ENCODE data around the gene LIMCH1.

LIMCH1 gene

DNA sequence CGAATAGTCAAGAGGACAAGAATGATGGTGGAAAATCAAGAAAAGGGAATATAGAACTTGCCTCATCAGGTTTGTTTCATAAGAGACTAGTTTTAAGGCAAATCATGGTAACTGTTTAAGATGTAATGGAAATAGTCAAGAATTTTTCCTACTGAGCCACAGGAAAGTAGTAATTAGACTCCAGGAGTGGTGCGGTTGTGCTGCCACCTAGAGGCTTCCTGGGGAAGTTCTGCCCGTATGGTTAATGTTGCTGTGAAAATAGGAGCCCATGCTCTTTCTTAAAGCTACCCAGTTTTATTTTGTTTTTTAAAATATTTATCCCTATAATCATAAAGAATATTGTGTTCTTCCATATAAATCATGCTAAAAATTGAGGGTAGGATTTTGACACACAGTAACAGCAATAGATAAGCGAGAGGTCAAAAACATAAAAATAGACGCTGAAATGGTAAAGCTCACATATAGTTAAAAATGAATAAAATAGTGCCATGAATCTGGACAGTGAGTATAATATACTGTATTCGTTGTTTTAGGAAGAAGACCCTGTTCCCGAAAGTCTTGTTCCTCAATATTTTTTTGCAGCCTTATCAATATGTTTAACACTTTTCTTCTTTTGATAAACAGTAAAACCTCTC lies 123.6 kb downstream of the LIMCH1 start:
- TF ChIP-seq POLR2AphosphoS5 (IDR thresholded peaks at IDR 0.05; ENCODE audit: borderline replicate concordance, low read depth, low read length) (no peak), FOXP2 (optimal IDR thresholded peaks at IDR 0.05; ENCODE audit: control extremely low read depth, extremely low read length, insufficient read depth) (no peak), EZH2 (IDR thresholded peaks at IDR 0.05) (no peak)
- no peak overlapping the region for H3K4me3 ChIP-seq
- H3K9ac ChIP-seq (ENCODE audit: insufficient read length) = peak overlapping the region; percentile 30
- peak; percentile 58 for DNase-seq (ENCODE audit: low read depth, low spot score)
- H3K36me3 ChIP-seq (ENCODE audit: insufficient read depth, low read length) = no peaks in the 10 kb centered on the region
- H3K27ac ChIP-seq = peak overlapping the region; percentile 27; the same call in 1 of the 2 replicates
- H3K9me3 ChIP-seq (ENCODE audit: low read depth, low read length) = no peaks in the 10 kb centered on the region

DNA sequence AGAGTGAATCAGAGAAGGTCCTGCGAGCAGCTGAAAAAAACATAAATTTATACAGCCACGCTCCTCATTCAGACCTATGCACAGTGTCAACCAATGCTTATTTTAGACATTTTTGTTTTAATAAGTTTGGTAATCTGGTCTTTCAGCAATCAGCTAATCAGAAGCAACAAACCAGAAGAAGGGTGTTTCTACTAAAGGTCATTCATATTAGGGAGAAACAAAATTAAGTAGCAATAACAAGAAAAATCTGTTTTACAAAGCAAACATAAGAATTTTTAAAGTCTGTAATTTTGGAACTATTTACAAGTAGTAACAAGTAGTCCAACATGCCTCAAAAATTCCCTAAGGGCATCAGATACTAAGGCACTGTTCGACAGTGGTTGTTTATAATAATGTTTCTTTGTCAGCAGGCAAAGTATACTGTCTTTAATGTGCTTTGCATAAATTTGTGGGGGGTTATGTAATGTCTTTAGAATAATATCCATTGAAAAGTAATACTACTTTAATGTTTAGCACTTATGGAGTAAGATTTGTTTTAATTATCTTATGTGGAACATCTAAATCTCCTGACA lies 127.8 kb downstream of the LIMCH1 start:
- Histone ChIP-seq H3K9ac (ENCODE audit: insufficient read length) (peak overlapping the region; percentile 33), H3K27ac (peak overlapping the region; percentile 53), H3K36me3 (ENCODE audit: insufficient read depth, low read length) (no peaks in the 10 kb centered on the region), H3K9me3 (ENCODE audit: low read depth, low read length) (no peaks in the 10 kb centered on the region), H3K4me3 (peak overlapping the region; percentile 16)
- TF ChIP-seq FOXP2 (optimal IDR thresholded peaks at IDR 0.05; ENCODE audit: control extremely low read depth, extremely low read length, insufficient read depth) (peak; percentile 71), POLR2AphosphoS5 (IDR thresholded peaks at IDR 0.05; ENCODE audit: borderline replicate concordance, low read depth, low read length) (no peak)
- no peak for DNase-seq (ENCODE audit: low read depth, low spot score)

DNA sequence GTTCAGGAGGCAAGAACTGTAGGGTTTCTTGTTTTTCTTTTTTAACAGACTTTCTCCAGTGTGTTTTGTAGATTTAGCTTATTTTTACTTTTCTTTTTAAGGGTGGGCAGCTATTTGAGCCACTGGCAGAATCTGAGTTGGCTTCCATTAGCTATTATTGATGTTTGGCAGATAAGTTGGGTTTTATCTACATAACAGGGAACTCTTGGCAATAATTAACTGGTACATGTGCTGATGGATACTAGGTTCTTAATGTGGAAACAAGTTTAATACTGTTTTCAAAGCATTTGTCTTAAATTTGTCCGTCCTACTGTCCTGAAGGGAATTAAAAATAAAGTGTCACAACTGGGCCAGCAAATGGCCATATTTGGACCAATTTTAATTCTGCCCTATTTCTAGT lies 130.1 kb downstream of the LIMCH1 start:
- Histone ChIP-seq H3K4me3 (no peak overlapping the region), H3K9ac (ENCODE audit: insufficient read length) (no peak overlapping the region), H3K36me3 (ENCODE audit: insufficient read depth, low read length) (no peaks in the 10 kb centered on the region), H3K27ac (no peak overlapping the region), H3K9me3 (ENCODE audit: low read depth, low read length) (no peaks in the 10 kb centered on the region)
- DNase-seq (ENCODE audit: low read depth, low spot score) = no peak
- TF ChIP-seq EZH2 (IDR thresholded peaks at IDR 0.05) (no peak), POLR2AphosphoS5 (IDR thresholded peaks at IDR 0.05; ENCODE audit: borderline replicate concordance, low read depth, low read length) (no peak), FOXP2 (optimal IDR thresholded peaks at IDR 0.05; ENCODE audit: control extremely low read depth, extremely low read length, insufficient read depth) (no peak)

DNA sequence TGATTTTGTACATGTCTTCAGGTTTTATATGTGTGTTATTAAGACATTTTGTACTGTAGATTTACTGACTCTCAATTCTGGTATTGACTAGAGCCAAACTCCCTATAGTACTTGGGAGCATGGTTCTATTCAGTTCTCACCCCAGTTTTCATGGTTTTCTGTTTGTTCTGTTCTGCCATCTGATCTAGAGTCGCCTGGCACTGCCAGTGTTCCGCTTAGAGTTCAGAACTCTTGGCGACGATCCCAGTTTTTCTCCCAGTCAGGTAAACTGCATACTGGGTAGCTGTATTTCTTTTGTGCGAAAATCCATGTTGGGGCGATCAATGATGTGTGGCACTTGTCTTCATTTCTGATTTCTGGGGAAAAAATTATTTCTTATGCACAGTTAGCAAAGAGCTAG lies 132.6 kb downstream of the LIMCH1 start:
- Histone ChIP-seq H3K36me3 (ENCODE audit: insufficient read depth, low read length) (no peaks in the 10 kb centered on the region), H3K9ac (ENCODE audit: insufficient read length) (no peak overlapping the region), H3K9me3 (ENCODE audit: low read depth, low read length) (no peaks in the 10 kb centered on the region), H3K4me3 (no peak overlapping the region), H3K27ac (no peak overlapping the region)
- no peak for DNase-seq (ENCODE audit: low read depth, low spot score)
- TF ChIP-seq EZH2 (IDR thresholded peaks at IDR 0.05) (no peak), FOXP2 (optimal IDR thresholded peaks at IDR 0.05; ENCODE audit: control extremely low read depth, extremely low read length, insufficient read depth) (no peak), POLR2AphosphoS5 (IDR thresholded peaks at IDR 0.05; ENCODE audit: borderline replicate concordance, low read depth, low read length) (no peak)

DNA sequence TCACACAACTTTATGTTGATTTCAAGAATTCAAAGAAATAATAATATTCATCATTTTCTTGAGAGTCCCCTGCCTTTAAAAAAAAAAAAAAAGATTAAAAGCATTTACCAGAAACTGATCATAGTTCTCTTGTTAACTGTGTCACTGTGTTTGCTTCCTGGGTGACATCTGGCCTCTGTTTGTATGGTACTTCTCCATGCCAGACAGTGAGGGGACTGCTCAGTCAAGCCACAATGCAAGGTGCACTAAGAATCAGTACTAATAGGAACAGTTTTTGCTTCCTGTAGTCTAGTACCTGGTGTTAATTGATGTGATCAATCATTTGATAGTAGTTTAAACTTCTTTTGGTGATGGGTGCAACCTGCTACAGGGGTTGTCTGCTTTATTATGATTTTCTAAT lies 133.0 kb downstream of the LIMCH1 start:
- H3K36me3 ChIP-seq (ENCODE audit: insufficient read depth, low read length) = no peaks in the 10 kb centered on the region
- H3K9me3 ChIP-seq (ENCODE audit: low read depth, low read length) = no peaks in the 10 kb centered on the region
- TF ChIP-seq FOXP2 (optimal IDR thresholded peaks at IDR 0.05; ENCODE audit: control extremely low read depth, extremely low read length, insufficient read depth) = no peak
- TF ChIP-seq POLR2AphosphoS5 (IDR thresholded peaks at IDR 0.05; ENCODE audit: borderline replicate concordance, low read depth, low read length) = no peak
- no peak for TF ChIP-seq EZH2 (IDR thresholded peaks at IDR 0.05)
- no peak overlapping the region for H3K9ac ChIP-seq (ENCODE audit: insufficient read length)
- H3K4me3 ChIP-seq = no peak overlapping the region
- H3K27ac ChIP-seq = no peak overlapping the region
- DNase-seq (ENCODE audit: low read depth, low spot score) = no peak

DNA sequence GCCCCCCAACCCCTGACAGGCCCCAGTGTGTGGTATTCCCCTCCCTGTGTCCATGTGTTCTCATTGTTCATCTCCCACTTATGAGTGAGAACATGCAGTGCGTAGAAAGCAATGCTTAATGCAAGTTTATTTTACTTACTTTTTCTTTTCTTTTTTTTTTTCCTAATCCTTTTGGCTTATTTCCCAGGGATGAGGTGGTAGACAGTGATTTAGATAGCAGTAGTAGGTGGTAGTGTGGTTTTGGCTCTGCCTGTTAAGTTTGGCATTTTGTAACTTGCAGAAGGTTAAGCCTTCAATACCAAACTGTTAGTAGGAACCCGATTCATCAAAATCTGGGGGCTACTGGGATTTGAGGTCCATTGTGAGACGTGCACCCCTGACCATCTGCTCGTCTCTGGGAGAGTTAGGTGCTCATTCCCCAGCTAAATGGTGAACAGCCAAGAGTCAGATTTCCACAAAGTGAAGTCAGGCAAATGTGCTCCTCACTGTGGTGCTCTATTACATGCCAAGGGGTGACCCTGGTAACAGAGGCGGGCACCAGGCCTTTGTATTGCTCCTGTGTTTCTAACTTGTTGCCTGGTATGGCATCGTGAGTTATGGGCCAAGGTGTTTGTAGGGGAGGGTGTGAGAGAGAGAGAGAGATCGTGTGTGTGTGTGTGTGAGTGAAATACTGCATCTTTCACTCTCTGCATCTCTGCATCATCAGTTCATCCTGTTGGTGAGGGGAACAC lies 140.3 kb downstream of the LIMCH1 start:
- H3K9me3 ChIP-seq (ENCODE audit: low read depth, low read length) = no peaks in the 10 kb centered on the region
- no peak overlapping the region for H3K4me3 ChIP-seq
- H3K36me3 ChIP-seq (ENCODE audit: insufficient read depth, low read length) = 0 out of 2 replicates have a peak, but pooled peaks cover 5% of the 10 kb centered on the region
- H3K27ac ChIP-seq = no peak overlapping the region
- no peak for DNase-seq (ENCODE audit: low read depth, low spot score)
- TF ChIP-seq POLR2AphosphoS5 (IDR thresholded peaks at IDR 0.05; ENCODE audit: borderline replicate concordance, low read depth, low read length) (no peak), EZH2 (IDR thresholded peaks at IDR 0.05) (no peak), FOXP2 (optimal IDR thresholded peaks at IDR 0.05; ENCODE audit: control extremely low read depth, extremely low read length, insufficient read depth) (no peak)
- H3K9ac ChIP-seq (ENCODE audit: insufficient read length) = no peak overlapping the region

DNA sequence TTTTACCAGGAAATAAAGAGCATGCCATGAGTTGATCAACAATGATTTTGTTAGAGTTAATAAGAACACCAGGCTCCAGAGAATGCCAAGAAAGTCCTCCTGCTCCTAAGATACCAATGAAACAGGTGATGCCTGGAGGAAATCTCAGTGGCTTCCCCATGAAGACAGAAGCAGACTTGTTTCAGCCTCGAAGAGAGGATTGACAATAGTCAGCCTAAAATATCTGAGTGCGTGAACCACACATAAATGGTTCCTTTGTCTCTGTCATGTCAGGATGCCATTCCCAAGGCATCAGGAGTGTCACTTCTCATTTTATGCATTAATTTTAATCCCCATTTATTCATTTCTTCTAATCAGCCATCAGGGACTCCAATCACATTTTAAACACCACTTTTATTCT lies 141.0 kb downstream of the LIMCH1 start:
- no peak for TF ChIP-seq FOXP2 (optimal IDR thresholded peaks at IDR 0.05; ENCODE audit: control extremely low read depth, extremely low read length, insufficient read depth)
- no peak for TF ChIP-seq EZH2 (IDR thresholded peaks at IDR 0.05)
- TF ChIP-seq POLR2AphosphoS5 (IDR thresholded peaks at IDR 0.05; ENCODE audit: borderline replicate concordance, low read depth, low read length) = no peak
- no peak for DNase-seq (ENCODE audit: low read depth, low spot score)
- no peak overlapping the region for H3K27ac ChIP-seq
- H3K4me3 ChIP-seq = no peak overlapping the region
- 0 out of 2 replicates have a peak, but pooled peaks cover 5% of the 10 kb centered on the region for H3K36me3 ChIP-seq (ENCODE audit: insufficient read depth, low read length)
- no peak overlapping the region for H3K9ac ChIP-seq (ENCODE audit: insufficient read length)
- H3K9me3 ChIP-seq (ENCODE audit: low read depth, low read length) = no peaks in the 10 kb centered on the region

DNA sequence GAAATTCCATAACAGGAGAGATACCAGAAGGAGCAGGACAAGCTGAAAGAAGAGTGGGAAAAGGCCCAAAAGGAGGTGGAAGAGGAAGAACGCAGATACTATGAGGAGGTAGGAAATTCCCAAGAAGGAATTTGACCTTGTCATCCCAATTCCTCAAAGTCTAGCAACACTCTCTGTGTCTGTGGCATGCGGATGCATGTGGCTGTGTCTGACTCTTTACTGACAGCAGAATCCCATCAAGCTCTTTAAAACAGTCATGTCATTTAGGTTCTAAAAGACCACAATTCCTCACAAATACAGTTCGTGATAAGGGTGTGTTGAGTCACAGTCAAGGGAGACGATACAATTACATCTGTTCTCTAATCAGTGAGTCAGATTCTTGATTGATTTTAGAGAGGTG lies 142.0 kb downstream of the LIMCH1 start:
- Histone ChIP-seq H3K9ac (ENCODE audit: insufficient read length) (no peak overlapping the region), H3K4me3 (no peak overlapping the region), H3K27ac (no peak overlapping the region), H3K9me3 (ENCODE audit: low read depth, low read length) (no peaks in the 10 kb centered on the region), H3K36me3 (ENCODE audit: insufficient read depth, low read length) (0 out of 2 replicates have a peak, but pooled peaks cover 5% of the 10 kb centered on the region)
- TF ChIP-seq POLR2AphosphoS5 (IDR thresholded peaks at IDR 0.05; ENCODE audit: borderline replicate concordance, low read depth, low read length) (no peak), EZH2 (IDR thresholded peaks at IDR 0.05) (no peak), FOXP2 (optimal IDR thresholded peaks at IDR 0.05; ENCODE audit: control extremely low read depth, extremely low read length, insufficient read depth) (no peak)
- no peak for DNase-seq (ENCODE audit: low read depth, low spot score)
